GM12878 (cell line): ENCODE data around the gene RCC1. TPM values are rescaled to one million over a fixed set of nuclear protein-coding genes. Genes with fewer than 3 reads are reported as not detected.
A peak's percentile ranks its signal among the peaks of the same experiment; 100 is the strongest.

Experiments
- BCL3 ChIP-seq: IDR thresholded peaks from 2 replicates; pipeline ENCODE4 v1.6.1; 2011; ENCODE audit warnings: borderline replicate concordance, low read depth, mild to moderate bottlenecking, moderate library complexity, low read length; ENCODE audit not compliant: insufficient read depth, poor library complexity, severe bottlenecking
- BCLAF1 ChIP-seq: fragments of 450-650 bp; IDR thresholded peaks from 2 replicates; pipeline ENCODE4 v1.6.1; 2017; ENCODE audit warnings: antibody characterized with exemption, mild to moderate bottlenecking, moderate library complexity
- CEBPB ChIP-seq, 2 experiments: fragments of 150-350 bp in 1 of 2; IDR thresholded peaks; 2 replicates each; pipeline ENCODE4 v1.6.1; 2012 to 2014; ENCODE audit warnings: low read depth in 2 of 2, low read length in 2 of 2, borderline replicate concordance in 1 of 2, inconsistent platforms in 1 of 2
- CHD2 ChIP-seq: IDR thresholded peaks from 2 replicates; pipeline ENCODE4 v1.6.1; 2011; ENCODE audit warnings: low read depth, low read length, improper control_type of control experiment, borderline replicate concordance
- CHD4 ChIP-seq: fragments of 200-600 bp; sonication (generic); IDR thresholded peaks from 2 replicates; pipeline ENCODE4 v1.6.1; 2016; ENCODE audit warnings: mild to moderate bottlenecking
- EGR1 ChIP-seq, 2 experiments: IDR thresholded peaks; 1 replicate in 1 of 2; 2 replicates in 1 of 2; pipeline ENCODE4 v1.6.1; 2011 to 2012; ENCODE audit warnings: low read depth in 2 of 2, low read length in 2 of 2, borderline replicate concordance in 1 of 2, mild to moderate bottlenecking in 1 of 2, moderate library complexity in 1 of 2
- HCFC1 ChIP-seq: fragments of 150-350 bp; IDR thresholded peaks from 2 replicates; pipeline ENCODE4 v1.6.1; 2014; ENCODE audit warnings: low read length
- HSF1 ChIP-seq: fragments of 150-350 bp; IDR thresholded peaks from 2 replicates; pipeline ENCODE4 v1.6.1; 2014; ENCODE audit warnings: mild to moderate bottlenecking, low read depth, low read length
- KAT2A ChIP-seq: conservative IDR thresholded peaks from 2 replicates; pipeline ENCODE4 v1.6.1; 2011; ENCODE audit warnings: low read depth, low read length; ENCODE audit not compliant: control insufficient read depth
- LARP7 ChIP-seq: fragments of 450-650 bp; IDR thresholded peaks from 2 replicates; pipeline ENCODE4 v1.6.1; 2017; ENCODE audit warnings: mild to moderate bottlenecking
- NKRF ChIP-seq: fragments of 450-650 bp; conservative IDR thresholded peaks from 2 replicates; pipeline ENCODE4 v1.6.1; 2017; ENCODE audit warnings: mild to moderate bottlenecking, moderate library complexity
- PAX8 ChIP-seq: fragments of 450-650 bp; IDR thresholded peaks from 2 replicates; pipeline ENCODE4 v1.6.1; 2017; ENCODE audit warnings: mild to moderate bottlenecking, moderate library complexity
- PKNOX1 ChIP-seq: fragments of 450-650 bp; IDR thresholded peaks from 2 replicates; pipeline ENCODE4 v1.6.1; 2016; ENCODE audit warnings: mild to moderate bottlenecking
- POLR2A ChIP-seq: IDR thresholded peaks from 2 replicates; pipeline ENCODE4 v1.6.1; 2011; ENCODE audit warnings: low read depth, mild to moderate bottlenecking, low read length
- POU2F2 ChIP-seq: IDR thresholded peaks from 3 replicates; pipeline ENCODE4 v1.6.1; 2011; ENCODE audit warnings: low read depth, mild to moderate bottlenecking, low read length, borderline replicate concordance
- RB1 ChIP-seq: fragments of 450-650 bp; formaldehyde crosslinking; IDR thresholded peaks from 2 replicates; pipeline ENCODE4 v1.6.1; 2017; ENCODE audit warnings: mild to moderate bottlenecking, borderline replicate concordance
- RELB ChIP-seq: fragments of 450-650 bp; IDR thresholded peaks from 2 replicates; pipeline ENCODE4 v1.6.1; 2017; ENCODE audit warnings: low read depth, mild to moderate bottlenecking, moderate library complexity
- SMAD5 ChIP-seq: IDR thresholded peaks from 2 replicates; pipeline ENCODE4 v1.6.1; 2016; ENCODE audit warnings: antibody characterized with exemption, low read depth
- SMC3 ChIP-seq: IDR thresholded peaks from 2 replicates; pipeline ENCODE4 v1.6.1; 2011; ENCODE audit warnings: low read length, improper control_type of control experiment, borderline replicate concordance
- polyA plus RNA-seq, 11 experiments: library from polyadenylated mRNA; depleted of rRNA in 4 of 11; unstranded in 6 of 11; stranded (reverse) in 5 of 11; fragments of >200 nt; fragmentation: Nextera tagmentation in 4 of 11; fragmentation: Illumina TruSeq in 1 of 11; extraction: Ambion mirVana in 4 of 11; extraction: Trizol in 1 of 11; gene quantifications; 1 replicate in 1 of 11; 2 replicates in 10 of 11; pipeline versions ENCODE4 v1.2.1 to v1.2.3, GENCODE V29; 2011 to 2016; ENCODE audit warnings: inconsistent platforms in 2 of 11, missing spikeins in 2 of 11, low read depth in 1 of 11
- total RNA-seq, 4 experiments: library from RNA; depleted of rRNA in 3 of 4; stranded (reverse); fragments of >200 nt in 3 of 4; fragmentation: Illumina TruSeq in 1 of 4; extraction: Trizol in 1 of 4; gene quantifications; 2 replicates each; pipeline versions ENCODE4 v1.2.1 to v1.2.3, GENCODE V29; 2013 to 2021

The RCC1 gene
- total and polyA plus RNA-seq, 10 of the 15 experiments (the other 5 are each of a cell fraction or from before 2014, with no cell fraction given): 8.3 to 99.4 (median 74.6) TPM

- TF ChIP-seq RELB (peak; percentile 33), SMC3 (no peak), CHD2 (no peak), RB1 (peak; percentile 96; the same call in 1 of the 2 replicates), CEBPB (IDR thresholded peaks at IDR 0.05; ENCODE audit: borderline replicate concordance in 1 of 2, low read depth in 2 of 2, low read length in 2 of 2) (no peak), PKNOX1 (peak; percentile 41; the same call in 1 of the 2 replicates), BCL3 (peak; percentile 54), EGR1 (IDR thresholded peaks at IDR 0.05; ENCODE audit: borderline replicate concordance in 1 of 2, low read depth in 2 of 2, low read length in 2 of 2) (peak; percentile 35 to 61), POLR2A (peak; percentile 100), BCLAF1 (no peak), HCFC1 (peak; percentile 96), POU2F2 (peak; percentile 99), KAT2A (no peak), HSF1 (no peak), CHD4 (no peak), LARP7 (peak; percentile 97), NKRF (peak; percentile 81), SMAD5 (peak; percentile 99), PAX8 (no peak)
Measured at GRCh38 chr1:28581531-28582247, 75.8 kb downstream of the RCC1 start (continued).
